ENCODE measurements around the gene SCN2B.

GRCh38 chr11:118193910-118194566, 17.6 kb upstream of the SCN2B start:
- no peak for TF ChIP-seq CTCF (IDR thresholded peaks at IDR 0.05)
- no peak for TF ChIP-seq MAX (CRISPR knock-in tag; IDR thresholded peaks at IDR 0.05)
- TF ChIP-seq ATF6 (CRISPR knock-in tag; IDR thresholded peaks at IDR 0.05) = no peak
- no peak for TF ChIP-seq NR2C2 (CRISPR knock-in tag; IDR thresholded peaks at IDR 0.05)
- TF ChIP-seq, protein P1, sequence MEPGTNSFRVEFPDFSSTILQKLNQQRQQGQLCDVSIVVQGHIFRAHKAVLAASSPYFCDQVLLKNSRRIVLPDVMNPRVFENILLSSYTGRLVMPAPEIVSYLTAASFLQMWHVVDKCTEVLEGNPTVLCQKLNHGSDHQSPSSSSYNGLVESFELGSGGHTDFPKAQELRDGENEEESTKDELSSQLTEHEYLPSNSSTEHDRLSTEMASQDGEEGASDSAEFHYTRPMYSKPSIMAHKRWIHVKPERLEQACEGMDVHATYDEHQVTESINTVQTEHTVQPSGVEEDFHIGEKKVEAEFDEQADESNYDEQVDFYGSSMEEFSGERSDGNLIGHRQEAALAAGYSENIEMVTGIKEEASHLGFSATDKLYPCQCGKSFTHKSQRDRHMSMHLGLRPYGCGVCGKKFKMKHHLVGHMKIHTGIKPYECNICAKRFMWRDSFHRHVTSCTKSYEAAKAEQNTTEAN (CRISPR knock-in tag; IDR thresholded peaks at IDR 0.05) = no peak
- TF ChIP-seq, protein P2, sequence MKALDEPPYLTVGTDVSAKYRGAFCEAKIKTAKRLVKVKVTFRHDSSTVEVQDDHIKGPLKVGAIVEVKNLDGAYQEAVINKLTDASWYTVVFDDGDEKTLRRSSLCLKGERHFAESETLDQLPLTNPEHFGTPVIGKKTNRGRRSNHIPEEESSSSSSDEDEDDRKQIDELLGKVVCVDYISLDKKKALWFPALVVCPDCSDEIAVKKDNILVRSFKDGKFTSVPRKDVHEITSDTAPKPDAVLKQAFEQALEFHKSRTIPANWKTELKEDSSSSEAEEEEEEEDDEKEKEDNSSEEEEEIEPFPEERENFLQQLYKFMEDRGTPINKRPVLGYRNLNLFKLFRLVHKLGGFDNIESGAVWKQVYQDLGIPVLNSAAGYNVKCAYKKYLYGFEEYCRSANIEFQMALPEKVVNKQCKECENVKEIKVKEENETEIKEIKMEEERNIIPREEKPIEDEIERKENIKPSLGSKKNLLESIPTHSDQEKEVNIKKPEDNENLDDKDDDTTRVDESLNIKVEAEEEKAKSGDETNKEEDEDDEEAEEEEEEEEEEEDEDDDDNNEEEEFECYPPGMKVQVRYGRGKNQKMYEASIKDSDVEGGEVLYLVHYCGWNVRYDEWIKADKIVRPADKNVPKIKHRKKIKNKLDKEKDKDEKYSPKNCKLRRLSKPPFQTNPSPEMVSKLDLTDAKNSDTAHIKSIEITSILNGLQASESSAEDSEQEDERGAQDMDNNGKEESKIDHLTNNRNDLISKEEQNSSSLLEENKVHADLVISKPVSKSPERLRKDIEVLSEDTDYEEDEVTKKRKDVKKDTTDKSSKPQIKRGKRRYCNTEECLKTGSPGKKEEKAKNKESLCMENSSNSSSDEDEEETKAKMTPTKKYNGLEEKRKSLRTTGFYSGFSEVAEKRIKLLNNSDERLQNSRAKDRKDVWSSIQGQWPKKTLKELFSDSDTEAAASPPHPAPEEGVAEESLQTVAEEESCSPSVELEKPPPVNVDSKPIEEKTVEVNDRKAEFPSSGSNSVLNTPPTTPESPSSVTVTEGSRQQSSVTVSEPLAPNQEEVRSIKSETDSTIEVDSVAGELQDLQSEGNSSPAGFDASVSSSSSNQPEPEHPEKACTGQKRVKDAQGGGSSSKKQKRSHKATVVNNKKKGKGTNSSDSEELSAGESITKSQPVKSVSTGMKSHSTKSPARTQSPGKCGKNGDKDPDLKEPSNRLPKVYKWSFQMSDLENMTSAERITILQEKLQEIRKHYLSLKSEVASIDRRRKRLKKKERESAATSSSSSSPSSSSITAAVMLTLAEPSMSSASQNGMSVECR (CRISPR knock-in tag; IDR thresholded peaks at IDR 0.05; ENCODE audit: borderline replicate concordance) = no peak
- no peak for TF ChIP-seq ELF4 (CRISPR knock-in tag; IDR thresholded peaks at IDR 0.05; ENCODE audit: low read depth)
- TF ChIP-seq ATF3 (CRISPR knock-in tag; conservative IDR thresholded peaks at IDR 0.05) = no peak
- TF ChIP-seq RELA (CRISPR knock-in tag; IDR thresholded peaks at IDR 0.05; ENCODE audit: borderline replicate concordance) = no peak
- no peak for TF ChIP-seq ZBTB21 (CRISPR knock-in tag; IDR thresholded peaks at IDR 0.05; ENCODE audit: borderline replicate concordance)
- no peak for TF ChIP-seq FOXJ3 (CRISPR knock-in tag; IDR thresholded peaks at IDR 0.05; ENCODE audit: borderline replicate concordance)
- TF ChIP-seq CREM (CRISPR knock-in tag; IDR thresholded peaks at IDR 0.05) = no peak
- TF ChIP-seq MLX (CRISPR knock-in tag; IDR thresholded peaks at IDR 0.05) = no peak
- TF ChIP-seq E2F5 (CRISPR knock-in tag; IDR thresholded peaks at IDR 0.05) = no peak

Data from WTC11 (cell line).